HEK293 (cell line): Measurements from ENCODE around the gene ADSS1.

Experiments
- SALL2 ChIP-seq: fragments of 450-650 bp; formaldehyde crosslinking; IDR thresholded peaks from 2 replicates; pipeline ENCODE4 v1.5.0; 2017; ENCODE audit warnings: missing biosample characterization, mild to moderate bottlenecking, missing genetic modification characterization, borderline replicate concordance
- SCRT1 ChIP-seq: fragments of 450-650 bp; formaldehyde crosslinking; IDR thresholded peaks from 2 replicates; pipeline ENCODE4 v1.5.1; 2016; ENCODE audit warnings: missing biosample characterization, missing genetic modification characterization, borderline replicate concordance
- SCRT2 ChIP-seq: fragments of 450-650 bp; formaldehyde crosslinking; IDR thresholded peaks from 2 replicates; pipeline ENCODE4 v1.5.1; 2016; ENCODE audit warnings: missing biosample characterization, missing genetic modification characterization
- SP3 ChIP-seq: fragments of 450-650 bp; formaldehyde crosslinking; IDR thresholded peaks from 2 replicates; pipeline ENCODE4 v1.5.1; 2016; ENCODE audit warnings: missing biosample characterization, missing genetic modification characterization
- YY1 ChIP-seq: fragments of 450-650 bp; formaldehyde crosslinking; IDR thresholded peaks from 2 replicates; pipeline ENCODE4 v1.5.1; 2018; ENCODE audit warnings: missing biosample characterization, missing genetic modification characterization
- ZIC2 ChIP-seq: fragments of 450-650 bp; formaldehyde crosslinking; IDR thresholded peaks from 2 replicates; pipeline ENCODE4 v1.5.1; 2016; ENCODE audit warnings: missing biosample characterization, missing genetic modification characterization
- ZNF114 ChIP-seq: fragments of 450-650 bp; formaldehyde crosslinking; IDR thresholded peaks from 2 replicates; pipeline ENCODE4 v1.5.0; 2017; ENCODE audit warnings: missing biosample characterization, missing genetic modification characterization
- ZNF133 ChIP-seq: fragments of 450-650 bp; formaldehyde crosslinking; IDR thresholded peaks from 2 replicates; pipeline ENCODE4 v1.5.1; 2016; ENCODE audit warnings: missing biosample characterization, missing genetic modification characterization
- ZNF157 ChIP-seq: fragments of 450-650 bp; formaldehyde crosslinking; IDR thresholded peaks from 2 replicates; pipeline ENCODE4 v1.5.1; 2016; ENCODE audit warnings: missing biosample characterization, missing genetic modification characterization
- ZNF221 ChIP-seq: fragments of 450-650 bp; formaldehyde crosslinking; IDR thresholded peaks from 2 replicates; pipeline ENCODE4 v1.5.1; 2017; ENCODE audit warnings: missing biosample characterization, missing genetic modification characterization, borderline replicate concordance
- ZNF239 ChIP-seq: fragments of 450-650 bp; formaldehyde crosslinking; IDR thresholded peaks from 2 replicates; pipeline ENCODE4 v1.5.1; 2016; ENCODE audit warnings: missing biosample characterization, missing genetic modification characterization
- ZNF248 ChIP-seq: fragments of 450-650 bp; formaldehyde crosslinking; IDR thresholded peaks from 2 replicates; pipeline ENCODE4 v1.5.1; 2017; ENCODE audit warnings: missing biosample characterization, missing genetic modification characterization
- ZNF302 ChIP-seq: fragments of 450-650 bp; formaldehyde crosslinking; IDR thresholded peaks from 2 replicates; pipeline ENCODE4 v1.5.1; 2016; ENCODE audit warnings: missing biosample characterization, missing genetic modification characterization, low read depth
- ZNF311 ChIP-seq: fragments of 450-650 bp; formaldehyde crosslinking; IDR thresholded peaks from 2 replicates; pipeline ENCODE4 v1.5.1; 2017; ENCODE audit warnings: missing biosample characterization, missing genetic modification characterization, borderline replicate concordance
- ZNF433 ChIP-seq: fragments of 450-650 bp; formaldehyde crosslinking; IDR thresholded peaks from 2 replicates; pipeline ENCODE4 v1.5.1; 2016; ENCODE audit warnings: missing biosample characterization, missing genetic modification characterization, low read depth
- ZNF530 ChIP-seq: fragments of 450-650 bp; formaldehyde crosslinking; IDR thresholded peaks from 2 replicates; pipeline ENCODE4 v1.5.1; 2016; ENCODE audit warnings: low read depth, missing biosample characterization, missing genetic modification characterization
- ZNF555 ChIP-seq: fragments of 450-650 bp; formaldehyde crosslinking; conservative IDR thresholded peaks from 2 replicates; pipeline ENCODE4 v1.5.1; 2017; ENCODE audit warnings: missing biosample characterization, mild to moderate bottlenecking, missing genetic modification characterization, inconsistent platforms
- ZNF571 ChIP-seq: fragments of 450-650 bp; formaldehyde crosslinking; IDR thresholded peaks from 2 replicates; pipeline ENCODE4 v1.5.0; 2017; ENCODE audit warnings: missing biosample characterization, missing genetic modification characterization
- ZNF654 ChIP-seq: fragments of 450-650 bp; formaldehyde crosslinking; IDR thresholded peaks from 2 replicates; pipeline ENCODE4 v1.5.1; 2016; ENCODE audit warnings: low read depth, missing biosample characterization, missing genetic modification characterization
- ZNF658 ChIP-seq: fragments of 450-650 bp; formaldehyde crosslinking; IDR thresholded peaks from 2 replicates; pipeline ENCODE4; 2016; ENCODE audit warnings: missing biosample characterization, missing genetic modification characterization
- ZNF660 ChIP-seq: fragments of 450-650 bp; IDR thresholded peaks from 2 replicates; pipeline ENCODE4 v1.5.1; 2018; ENCODE audit warnings: missing biosample characterization, mild to moderate bottlenecking, missing genetic modification characterization
- ZNF664 ChIP-seq: fragments of 450-650 bp; formaldehyde crosslinking; IDR thresholded peaks from 2 replicates; pipeline ENCODE4 v1.5.1; 2016; ENCODE audit warnings: missing biosample characterization, missing genetic modification characterization
- ZNF791 ChIP-seq: fragments of 450-650 bp; formaldehyde crosslinking; IDR thresholded peaks from 2 replicates; pipeline ENCODE4 v1.5.1; 2016; ENCODE audit warnings: missing biosample characterization, missing genetic modification characterization
- TF ChIP-seq, protein P1 (sequence below): fragments of 450-650 bp; formaldehyde crosslinking; IDR thresholded peaks from 2 replicates; pipeline ENCODE4 v1.5.1; 2016; ENCODE audit warnings: missing biosample characterization, missing genetic modification characterization
- TF ChIP-seq, protein P2 (sequence below): fragments of 450-650 bp; formaldehyde crosslinking; IDR thresholded peaks from 2 replicates; pipeline ENCODE4 v1.5.1; 2016; ENCODE audit warnings: missing biosample characterization, missing genetic modification characterization
- TF ChIP-seq, protein P3 (sequence below): fragments of 450-650 bp; formaldehyde crosslinking; IDR thresholded peaks from 2 replicates; pipeline ENCODE4 v1.5.1; 2016; ENCODE audit warnings: missing biosample characterization, missing genetic modification characterization, borderline replicate concordance
- TF ChIP-seq, protein P4 (sequence below): fragments of 450-650 bp; formaldehyde crosslinking; IDR thresholded peaks from 2 replicates; pipeline ENCODE4 v1.5.1; 2016; ENCODE audit warnings: missing biosample characterization, missing genetic modification characterization, borderline replicate concordance

The ADSS1 gene

DNA sequence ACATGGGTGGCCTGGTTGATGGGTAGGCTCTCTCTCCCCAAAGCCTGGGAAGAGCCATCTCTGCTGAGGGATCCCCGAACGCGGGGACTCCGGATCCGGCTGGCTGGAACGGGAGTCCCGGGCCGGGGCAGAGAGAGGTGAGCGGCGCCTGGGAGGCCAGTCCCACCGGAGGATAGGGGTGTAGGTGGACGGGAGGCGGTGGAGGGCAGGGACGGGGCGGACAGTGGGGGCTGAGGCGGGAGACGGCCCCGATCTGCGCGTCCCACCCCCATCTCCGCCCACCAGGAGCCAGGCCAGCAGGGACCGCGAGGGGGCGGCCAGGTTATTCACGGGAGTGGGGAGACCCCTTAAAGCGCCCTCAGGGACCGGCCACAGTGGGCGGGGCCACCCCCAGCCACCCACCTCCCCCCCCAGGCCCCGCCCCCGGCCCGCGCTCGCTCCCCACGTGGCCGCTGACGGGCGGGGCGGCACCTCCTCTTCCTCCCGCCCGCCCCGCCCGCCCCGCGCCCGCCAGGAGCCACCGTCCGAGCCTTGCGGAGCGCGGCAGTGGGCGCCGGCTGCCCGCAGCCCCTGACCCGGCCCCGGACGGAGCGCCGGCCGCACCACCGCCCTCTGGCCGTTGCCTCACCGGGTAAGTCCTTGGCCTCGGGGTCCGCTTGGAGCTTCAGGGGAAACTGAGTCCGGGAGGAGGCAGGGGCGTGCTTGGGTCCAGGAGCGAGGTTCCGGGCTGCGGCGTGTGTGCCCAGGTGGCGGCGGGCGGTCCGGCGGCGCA is 34.7 kb upstream of the ADSS1 start, which contains the start of gene INF2 (continued):
- no peak for TF ChIP-seq ZNF248
- no peak for TF ChIP-seq SCRT1 (tag by site-specific recombination)
- TF ChIP-seq, protein P1, sequence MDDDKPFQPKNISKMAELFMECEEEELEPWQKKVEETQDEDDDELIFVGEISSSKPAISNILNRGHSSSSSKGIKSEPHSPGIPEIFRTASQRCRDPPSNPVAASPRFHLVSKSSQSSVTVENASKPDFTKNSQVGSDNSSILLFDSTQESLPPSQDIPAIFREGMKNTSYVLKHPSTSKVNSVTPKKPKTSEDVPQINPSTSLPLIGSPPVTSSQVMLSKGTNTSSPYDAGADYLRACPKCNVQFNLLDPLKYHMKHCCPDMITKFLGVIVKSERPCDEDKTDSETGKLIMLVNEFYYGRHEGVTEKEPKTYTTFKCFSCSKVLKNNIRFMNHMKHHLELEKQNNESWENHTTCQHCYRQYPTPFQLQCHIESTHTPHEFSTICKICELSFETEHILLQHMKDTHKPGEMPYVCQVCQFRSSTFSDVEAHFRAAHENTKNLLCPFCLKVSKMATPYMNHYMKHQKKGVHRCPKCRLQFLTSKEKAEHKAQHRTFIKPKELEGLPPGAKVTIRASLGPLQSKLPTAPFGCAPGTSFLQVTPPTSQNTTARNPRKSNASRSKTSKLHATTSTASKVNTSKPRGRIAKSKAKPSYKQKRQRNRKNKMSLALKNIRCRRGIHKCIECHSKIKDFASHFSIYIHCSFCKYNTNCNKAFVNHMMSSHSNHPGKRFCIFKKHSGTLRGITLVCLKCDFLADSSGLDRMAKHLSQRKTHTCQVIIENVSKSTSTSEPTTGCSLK: no peak
- no peak for TF ChIP-seq ZNF555 (tag by site-specific recombination)
- TF ChIP-seq ZNF654 (tag by site-specific recombination): no peak
- no peak for TF ChIP-seq ZNF571 (tag by site-specific recombination)
- TF ChIP-seq ZNF660 (tag by site-specific recombination): no peak
- no peak for TF ChIP-seq ZNF311
- no peak for TF ChIP-seq ZNF133
- no peak for TF ChIP-seq SALL2 (tag by site-specific recombination)
- TF ChIP-seq ZNF221 (tag by site-specific recombination): no peak
- TF ChIP-seq YY1 (tag by site-specific recombination): no peak
- TF ChIP-seq ZNF664 (tag by site-specific recombination): no peak
- TF ChIP-seq, protein P2, sequence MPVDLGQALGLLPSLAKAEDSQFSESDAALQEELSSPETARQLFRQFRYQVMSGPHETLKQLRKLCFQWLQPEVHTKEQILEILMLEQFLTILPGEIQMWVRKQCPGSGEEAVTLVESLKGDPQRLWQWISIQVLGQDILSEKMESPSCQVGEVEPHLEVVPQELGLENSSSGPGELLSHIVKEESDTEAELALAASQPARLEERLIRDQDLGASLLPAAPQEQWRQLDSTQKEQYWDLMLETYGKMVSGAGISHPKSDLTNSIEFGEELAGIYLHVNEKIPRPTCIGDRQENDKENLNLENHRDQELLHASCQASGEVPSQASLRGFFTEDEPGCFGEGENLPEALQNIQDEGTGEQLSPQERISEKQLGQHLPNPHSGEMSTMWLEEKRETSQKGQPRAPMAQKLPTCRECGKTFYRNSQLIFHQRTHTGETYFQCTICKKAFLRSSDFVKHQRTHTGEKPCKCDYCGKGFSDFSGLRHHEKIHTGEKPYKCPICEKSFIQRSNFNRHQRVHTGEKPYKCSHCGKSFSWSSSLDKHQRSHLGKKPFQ (tag by site-specific recombination): no peak
- TF ChIP-seq ZNF658 (tag by site-specific recombination): no peak
- no peak for TF ChIP-seq SCRT2 (tag by site-specific recombination)
- TF ChIP-seq SP3: peak; percentile 90
- TF ChIP-seq, protein P3, sequence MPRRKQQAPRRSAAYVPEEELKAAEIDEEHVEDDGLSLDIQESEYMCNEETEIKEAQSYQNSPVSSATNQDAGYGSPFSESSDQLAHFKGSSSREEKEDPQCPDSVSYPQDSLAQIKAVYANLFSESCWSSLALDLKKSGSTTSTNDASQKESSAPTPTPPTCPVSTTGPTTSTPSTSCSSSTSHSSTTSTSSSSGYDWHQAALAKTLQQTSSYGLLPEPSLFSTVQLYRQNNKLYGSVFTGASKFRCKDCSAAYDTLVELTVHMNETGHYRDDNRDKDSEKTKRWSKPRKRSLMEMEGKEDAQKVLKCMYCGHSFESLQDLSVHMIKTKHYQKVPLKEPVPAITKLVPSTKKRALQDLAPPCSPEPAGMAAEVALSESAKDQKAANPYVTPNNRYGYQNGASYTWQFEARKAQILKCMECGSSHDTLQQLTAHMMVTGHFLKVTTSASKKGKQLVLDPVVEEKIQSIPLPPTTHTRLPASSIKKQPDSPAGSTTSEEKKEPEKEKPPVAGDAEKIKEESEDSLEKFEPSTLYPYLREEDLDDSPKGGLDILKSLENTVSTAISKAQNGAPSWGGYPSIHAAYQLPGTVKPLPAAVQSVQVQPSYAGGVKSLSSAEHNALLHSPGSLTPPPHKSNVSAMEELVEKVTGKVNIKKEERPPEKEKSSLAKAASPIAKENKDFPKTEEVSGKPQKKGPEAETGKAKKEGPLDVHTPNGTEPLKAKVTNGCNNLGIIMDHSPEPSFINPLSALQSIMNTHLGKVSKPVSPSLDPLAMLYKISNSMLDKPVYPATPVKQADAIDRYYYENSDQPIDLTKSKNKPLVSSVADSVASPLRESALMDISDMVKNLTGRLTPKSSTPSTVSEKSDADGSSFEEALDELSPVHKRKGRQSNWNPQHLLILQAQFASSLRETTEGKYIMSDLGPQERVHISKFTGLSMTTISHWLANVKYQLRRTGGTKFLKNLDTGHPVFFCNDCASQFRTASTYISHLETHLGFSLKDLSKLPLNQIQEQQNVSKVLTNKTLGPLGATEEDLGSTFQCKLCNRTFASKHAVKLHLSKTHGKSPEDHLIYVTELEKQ (tag by site-specific recombination): no peak
- TF ChIP-seq, protein P4, sequence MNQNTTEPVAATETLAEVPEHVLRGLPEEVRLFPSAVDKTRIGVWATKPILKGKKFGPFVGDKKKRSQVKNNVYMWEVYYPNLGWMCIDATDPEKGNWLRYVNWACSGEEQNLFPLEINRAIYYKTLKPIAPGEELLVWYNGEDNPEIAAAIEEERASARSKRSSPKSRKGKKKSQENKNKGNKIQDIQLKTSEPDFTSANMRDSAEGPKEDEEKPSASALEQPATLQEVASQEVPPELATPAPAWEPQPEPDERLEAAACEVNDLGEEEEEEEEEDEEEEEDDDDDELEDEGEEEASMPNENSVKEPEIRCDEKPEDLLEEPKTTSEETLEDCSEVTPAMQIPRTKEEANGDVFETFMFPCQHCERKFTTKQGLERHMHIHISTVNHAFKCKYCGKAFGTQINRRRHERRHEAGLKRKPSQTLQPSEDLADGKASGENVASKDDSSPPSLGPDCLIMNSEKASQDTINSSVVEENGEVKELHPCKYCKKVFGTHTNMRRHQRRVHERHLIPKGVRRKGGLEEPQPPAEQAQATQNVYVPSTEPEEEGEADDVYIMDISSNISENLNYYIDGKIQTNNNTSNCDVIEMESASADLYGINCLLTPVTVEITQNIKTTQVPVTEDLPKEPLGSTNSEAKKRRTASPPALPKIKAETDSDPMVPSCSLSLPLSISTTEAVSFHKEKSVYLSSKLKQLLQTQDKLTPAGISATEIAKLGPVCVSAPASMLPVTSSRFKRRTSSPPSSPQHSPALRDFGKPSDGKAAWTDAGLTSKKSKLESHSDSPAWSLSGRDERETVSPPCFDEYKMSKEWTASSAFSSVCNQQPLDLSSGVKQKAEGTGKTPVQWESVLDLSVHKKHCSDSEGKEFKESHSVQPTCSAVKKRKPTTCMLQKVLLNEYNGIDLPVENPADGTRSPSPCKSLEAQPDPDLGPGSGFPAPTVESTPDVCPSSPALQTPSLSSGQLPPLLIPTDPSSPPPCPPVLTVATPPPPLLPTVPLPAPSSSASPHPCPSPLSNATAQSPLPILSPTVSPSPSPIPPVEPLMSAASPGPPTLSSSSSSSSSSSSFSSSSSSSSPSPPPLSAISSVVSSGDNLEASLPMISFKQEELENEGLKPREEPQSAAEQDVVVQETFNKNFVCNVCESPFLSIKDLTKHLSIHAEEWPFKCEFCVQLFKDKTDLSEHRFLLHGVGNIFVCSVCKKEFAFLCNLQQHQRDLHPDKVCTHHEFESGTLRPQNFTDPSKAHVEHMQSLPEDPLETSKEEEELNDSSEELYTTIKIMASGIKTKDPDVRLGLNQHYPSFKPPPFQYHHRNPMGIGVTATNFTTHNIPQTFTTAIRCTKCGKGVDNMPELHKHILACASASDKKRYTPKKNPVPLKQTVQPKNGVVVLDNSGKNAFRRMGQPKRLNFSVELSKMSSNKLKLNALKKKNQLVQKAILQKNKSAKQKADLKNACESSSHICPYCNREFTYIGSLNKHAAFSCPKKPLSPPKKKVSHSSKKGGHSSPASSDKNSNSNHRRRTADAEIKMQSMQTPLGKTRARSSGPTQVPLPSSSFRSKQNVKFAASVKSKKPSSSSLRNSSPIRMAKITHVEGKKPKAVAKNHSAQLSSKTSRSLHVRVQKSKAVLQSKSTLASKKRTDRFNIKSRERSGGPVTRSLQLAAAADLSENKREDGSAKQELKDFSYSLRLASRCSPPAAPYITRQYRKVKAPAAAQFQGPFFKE (tag by site-specific recombination): no peak
- no peak for TF ChIP-seq ZNF114
- no peak for TF ChIP-seq ZNF157
- no peak for TF ChIP-seq ZNF433 (tag by site-specific recombination)
- TF ChIP-seq ZNF791 (tag by site-specific recombination): no peak
- TF ChIP-seq ZNF530 (tag by site-specific recombination): no peak
- no peak for TF ChIP-seq ZNF239 (tag by site-specific recombination)
- TF ChIP-seq ZIC2 (tag by site-specific recombination): no peak
- no peak for TF ChIP-seq ZNF302 (tag by site-specific recombination)
